ENCODE results near the gene ATP2C1. TPM values are rescaled to one million over a fixed set of nuclear protein-coding genes. Genes with fewer than 3 reads are reported as not detected.

ATP2C1 gene
- total RNA-seq, 2 donors from 2014 or later: 76.8 to 81.3 TPM

DNA sequence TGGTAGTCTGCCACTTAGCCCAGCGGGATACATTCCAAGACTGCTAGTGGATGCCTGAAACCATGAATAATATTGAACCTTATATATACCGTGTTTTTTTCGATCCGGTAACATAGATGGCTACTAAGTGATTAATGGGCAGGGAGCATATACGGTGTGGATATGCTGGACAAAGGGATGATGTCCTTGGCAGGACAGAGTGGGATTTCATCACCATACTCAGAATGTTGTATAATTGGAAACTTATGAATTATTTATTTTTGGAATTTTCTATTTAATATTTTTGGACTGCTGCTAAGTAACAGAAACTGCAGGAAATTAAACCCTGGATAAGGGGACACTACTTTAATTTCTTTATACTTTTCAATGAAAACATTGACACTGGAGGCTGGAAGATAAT, 79.5 kb downstream of the ATP2C1 start:
- DNase-seq: no peak
- no peak overlapping the region for H3K27ac ChIP-seq (ENCODE audit: low read depth, low read length)
- no peaks in the 10 kb centered on the region for H3K9me3 ChIP-seq (ENCODE audit: control insufficient read depth, low read length)
- Mint-ChIP-seq H3K9me3 (peaks cover 5% of the 10 kb centered on the region), H3K36me3 (ENCODE audit: low read depth) (peaks cover 40% of the 10 kb centered on the region), H3K4me1 (peaks cover 5% of the 10 kb centered on the region), H3K4me3 (no peak overlapping the region), H3K27me3 (ENCODE audit: insufficient read depth) (no peaks in the 10 kb centered on the region), H3K27ac (no peak overlapping the region)
- TF ChIP-seq, protein P1, sequence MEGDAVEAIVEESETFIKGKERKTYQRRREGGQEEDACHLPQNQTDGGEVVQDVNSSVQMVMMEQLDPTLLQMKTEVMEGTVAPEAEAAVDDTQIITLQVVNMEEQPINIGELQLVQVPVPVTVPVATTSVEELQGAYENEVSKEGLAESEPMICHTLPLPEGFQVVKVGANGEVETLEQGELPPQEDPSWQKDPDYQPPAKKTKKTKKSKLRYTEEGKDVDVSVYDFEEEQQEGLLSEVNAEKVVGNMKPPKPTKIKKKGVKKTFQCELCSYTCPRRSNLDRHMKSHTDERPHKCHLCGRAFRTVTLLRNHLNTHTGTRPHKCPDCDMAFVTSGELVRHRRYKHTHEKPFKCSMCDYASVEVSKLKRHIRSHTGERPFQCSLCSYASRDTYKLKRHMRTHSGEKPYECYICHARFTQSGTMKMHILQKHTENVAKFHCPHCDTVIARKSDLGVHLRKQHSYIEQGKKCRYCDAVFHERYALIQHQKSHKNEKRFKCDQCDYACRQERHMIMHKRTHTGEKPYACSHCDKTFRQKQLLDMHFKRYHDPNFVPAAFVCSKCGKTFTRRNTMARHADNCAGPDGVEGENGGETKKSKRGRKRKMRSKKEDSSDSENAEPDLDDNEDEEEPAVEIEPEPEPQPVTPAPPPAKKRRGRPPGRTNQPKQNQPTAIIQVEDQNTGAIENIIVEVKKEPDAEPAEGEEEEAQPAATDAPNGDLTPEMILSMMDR (conservative IDR thresholded peaks at IDR 0.05): no peak
- peaks cover 35% of the 10 kb centered on the region for H3K36me3 ChIP-seq (ENCODE audit: control insufficient read depth, insufficient read depth, low read length)
- no peak overlapping the region for H3K4me3 ChIP-seq (ENCODE audit: low read length)
- H3K27me3 ChIP-seq (ENCODE audit: control insufficient read depth, insufficient read depth, low read length, poor library complexity, severe bottlenecking): no peaks in the 10 kb centered on the region
- 94 to 98% methylated on average over 5 of the region's 5 CpGs for WGBS, 2 experiments (ENCODE audit: insufficient coverage in 1 of 2, insufficient read length in 1 of 2)
- peaks cover 6% of the 10 kb centered on the region for H3K4me1 ChIP-seq (ENCODE audit: control insufficient read depth, insufficient read depth, low read length)
- H3K9ac ChIP-seq (ENCODE audit: extremely low read depth, low read length, poor library complexity, severe bottlenecking): no peak overlapping the region

DNA sequence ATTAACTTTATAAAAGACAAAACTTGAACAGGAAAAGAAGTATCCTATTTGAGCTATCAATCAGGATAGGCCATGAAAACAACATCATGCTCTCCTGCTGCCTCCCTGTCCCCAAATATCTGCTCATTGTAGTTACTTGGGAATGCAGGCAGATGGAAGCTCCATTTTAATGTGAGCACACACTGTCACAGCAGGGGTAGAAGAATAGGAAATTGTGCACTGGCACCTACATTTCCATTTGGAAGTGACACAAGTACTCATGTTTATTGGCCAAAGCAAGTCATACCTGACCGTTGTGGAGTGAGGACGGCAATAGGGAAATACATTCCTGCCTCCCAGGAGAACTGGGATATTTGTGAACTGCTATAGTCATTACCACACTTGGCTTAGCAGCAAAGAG, 80.3 kb downstream of the ATP2C1 start:
- TF ChIP-seq, protein P1 (conservative IDR thresholded peaks at IDR 0.05): no peak
- H3K4me3 Mint-ChIP-seq: no peak overlapping the region
- no peak overlapping the region for H3K27ac Mint-ChIP-seq
- peaks cover 5% of the 10 kb centered on the region for H3K4me1 Mint-ChIP-seq
- Histone ChIP-seq H3K4me3 (ENCODE audit: low read length) (no peak overlapping the region), H3K9me3 (ENCODE audit: control insufficient read depth, low read length) (no peaks in the 10 kb centered on the region), H3K36me3 (ENCODE audit: control insufficient read depth, insufficient read depth, low read length) (peaks cover 31% of the 10 kb centered on the region), H3K9ac (ENCODE audit: extremely low read depth, low read length, poor library complexity, severe bottlenecking) (no peak overlapping the region), H3K27ac (ENCODE audit: low read depth, low read length) (no peak overlapping the region), H3K27me3 (ENCODE audit: control insufficient read depth, insufficient read depth, low read length, poor library complexity, severe bottlenecking) (no peaks in the 10 kb centered on the region), H3K4me1 (ENCODE audit: control insufficient read depth, insufficient read depth, low read length) (peaks cover 6% of the 10 kb centered on the region)
- H3K9me3 Mint-ChIP-seq: peaks cover 5% of the 10 kb centered on the region
- no peaks in the 10 kb centered on the region for H3K27me3 Mint-ChIP-seq (ENCODE audit: insufficient read depth)
- DNase-seq: no peak
- WGBS, 2 experiments (ENCODE audit: insufficient coverage in 1 of 2, insufficient read length in 1 of 2): 95% methylated on average over 2 of the region's 2 CpGs; no CpG with 5 or more reads in 1 of the 2 experiments
- peaks cover 38% of the 10 kb centered on the region for H3K36me3 Mint-ChIP-seq (ENCODE audit: low read depth)

DNA sequence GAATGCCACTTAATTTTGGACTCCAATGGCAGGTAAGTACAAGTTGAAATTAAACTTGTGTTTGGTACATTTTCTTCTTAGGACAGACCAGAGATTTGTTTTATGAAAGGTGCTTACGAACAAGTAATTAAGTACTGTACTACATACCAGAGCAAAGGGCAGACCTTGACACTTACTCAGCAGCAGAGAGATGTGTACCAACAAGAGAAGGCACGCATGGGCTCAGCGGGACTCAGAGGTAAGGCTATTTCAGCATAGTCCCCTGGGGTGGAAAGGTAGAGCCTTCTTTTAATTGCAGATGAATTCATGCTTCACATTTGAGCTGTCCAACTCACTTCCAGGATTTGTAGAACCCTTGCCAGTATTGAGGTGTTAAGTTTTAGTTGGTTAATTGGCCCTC, 81.4 kb downstream of the ATP2C1 start:
- H3K27ac ChIP-seq (ENCODE audit: low read depth, low read length): no peak overlapping the region
- no peaks in the 10 kb centered on the region for H3K27me3 ChIP-seq (ENCODE audit: control insufficient read depth, insufficient read depth, low read length, poor library complexity, severe bottlenecking)
- H3K9me3 Mint-ChIP-seq: peaks cover 5% of the 10 kb centered on the region
- no peaks in the 10 kb centered on the region for H3K9me3 ChIP-seq (ENCODE audit: control insufficient read depth, low read length)
- no peak overlapping the region for H3K4me3 ChIP-seq (ENCODE audit: low read length)
- no peak for DNase-seq
- WGBS, 2 experiments (ENCODE audit: insufficient coverage in 1 of 2, insufficient read length in 1 of 2): 90 to 91% methylated on average over 3 of the region's 3 CpGs
- no peaks in the 10 kb centered on the region for H3K27me3 Mint-ChIP-seq (ENCODE audit: insufficient read depth)
- peaks cover 5% of the 10 kb centered on the region for H3K4me1 Mint-ChIP-seq
- no peak overlapping the region for H3K9ac ChIP-seq (ENCODE audit: extremely low read depth, low read length, poor library complexity, severe bottlenecking)
- H3K36me3 ChIP-seq (ENCODE audit: control insufficient read depth, insufficient read depth, low read length): peaks cover 34% of the 10 kb centered on the region
- peaks cover 39% of the 10 kb centered on the region for H3K36me3 Mint-ChIP-seq (ENCODE audit: low read depth)
- no peak overlapping the region for H3K4me3 Mint-ChIP-seq
- H3K27ac Mint-ChIP-seq: no peak overlapping the region
- H3K4me1 ChIP-seq (ENCODE audit: control insufficient read depth, insufficient read depth, low read length): peaks cover 6% of the 10 kb centered on the region
- TF ChIP-seq, protein P1 (conservative IDR thresholded peaks at IDR 0.05): no peak

Data from endodermal cell (in vitro differentiated cells).